ENCODE measurements around the gene CD38.
"Not testable (repeated sequence)": the region's sequence is repeated elsewhere in the genome, so short reads cannot be mapped to it uniquely, and the experiment has no call there.

CD38 gene

GRCh38 chr4:15802497-15802896 lies 24.4 kb downstream of the CD38 start:
- DNase-seq: not testable (repeated sequence)

- no peak for DNase-seq
Measured at GRCh38 chr4:15805583-15806517, 27.7 kb downstream of the CD38 start.

- no peak for DNase-seq
Measured at GRCh38 chr4:15809058-15809457, 30.9 kb downstream of the CD38 start.

GRCh38 chr4:15809466-15809865 lies 31.3 kb downstream of the CD38 start:
- DNase-seq: no peak

GRCh38 chr4:15811703-15812337 lies 33.7 kb downstream of the CD38 start:
- DNase-seq: no peak

DNA sequence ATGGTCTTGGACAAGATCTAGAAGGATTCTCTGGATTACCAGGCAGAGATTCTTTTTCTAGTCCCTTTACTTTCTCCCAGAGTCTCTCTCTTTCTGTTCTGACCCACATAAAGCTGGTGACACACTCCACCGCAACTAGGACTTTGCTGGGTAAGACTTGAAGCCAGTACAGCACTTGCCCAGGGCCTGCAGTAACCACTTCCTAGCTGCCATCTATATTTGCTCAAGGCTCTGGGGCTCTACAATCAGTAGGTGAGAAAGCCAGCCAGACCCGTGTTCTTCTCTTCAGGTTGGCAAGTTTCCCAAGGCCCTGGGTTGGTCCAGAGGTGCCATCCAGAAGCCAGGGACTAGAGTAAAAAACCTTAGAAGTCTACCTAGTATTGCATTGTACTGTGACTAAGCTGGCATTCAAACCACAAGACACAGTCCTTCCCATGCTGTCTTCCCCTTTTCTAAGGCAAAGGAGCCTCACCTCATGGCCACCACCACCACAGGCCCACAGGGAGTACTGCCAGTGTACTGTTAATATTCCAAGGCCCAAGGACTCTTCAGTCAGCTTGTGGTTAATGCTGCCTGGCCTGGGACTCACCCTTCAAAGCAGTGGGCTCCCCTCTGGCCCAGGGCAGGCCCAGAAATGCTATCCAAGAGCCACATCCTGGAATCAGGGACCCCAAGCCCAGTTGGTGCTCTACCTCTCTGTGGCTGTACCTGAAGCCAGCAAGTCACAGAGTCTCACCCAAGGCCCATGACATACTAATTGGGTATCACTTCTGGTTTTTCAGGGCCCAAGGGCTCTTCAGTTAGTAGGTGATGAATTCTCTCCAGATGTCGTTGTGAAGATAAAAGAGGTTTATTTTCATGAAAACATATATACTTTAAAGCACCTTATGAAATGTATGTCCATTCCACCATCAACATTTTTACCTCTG lies 54.7 kb downstream of the CD38 start:
- DNase-seq: no peak

- DNase-seq: no peak
Measured at GRCh38 chr4:15833801-15834200, 55.7 kb downstream of the CD38 start.

GRCh38 chr4:15836362-15836761 lies 58.2 kb downstream of the CD38 start:
- DNase-seq: no peak

DNA sequence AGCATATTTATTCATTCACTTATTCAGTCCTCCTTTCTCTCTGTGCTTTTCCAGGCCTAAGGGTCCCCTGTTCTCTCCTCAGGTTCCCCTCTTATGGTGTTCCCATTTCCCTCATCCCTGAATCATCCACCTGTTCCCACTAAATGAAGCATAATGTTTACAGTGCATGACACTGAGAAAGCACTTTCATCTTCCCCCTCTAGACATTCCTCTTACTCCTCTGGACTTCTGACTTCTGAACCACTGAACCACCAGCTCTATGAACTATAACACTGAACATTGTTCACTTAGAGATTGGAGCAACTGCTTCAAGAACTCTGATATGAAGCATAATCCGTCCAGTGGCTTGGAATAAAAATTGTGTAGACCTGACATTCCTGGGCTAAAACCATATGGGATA lies 59.5 kb downstream of the CD38 start:
- no peak for DNase-seq

- not testable (repeated sequence) for DNase-seq
Measured at GRCh38 chr4:15841194-15841730, 63.1 kb downstream of the CD38 start.

- no peak for DNase-seq
Measured at GRCh38 chr4:15847746-15848145, 69.6 kb downstream of the CD38 start.

DNA sequence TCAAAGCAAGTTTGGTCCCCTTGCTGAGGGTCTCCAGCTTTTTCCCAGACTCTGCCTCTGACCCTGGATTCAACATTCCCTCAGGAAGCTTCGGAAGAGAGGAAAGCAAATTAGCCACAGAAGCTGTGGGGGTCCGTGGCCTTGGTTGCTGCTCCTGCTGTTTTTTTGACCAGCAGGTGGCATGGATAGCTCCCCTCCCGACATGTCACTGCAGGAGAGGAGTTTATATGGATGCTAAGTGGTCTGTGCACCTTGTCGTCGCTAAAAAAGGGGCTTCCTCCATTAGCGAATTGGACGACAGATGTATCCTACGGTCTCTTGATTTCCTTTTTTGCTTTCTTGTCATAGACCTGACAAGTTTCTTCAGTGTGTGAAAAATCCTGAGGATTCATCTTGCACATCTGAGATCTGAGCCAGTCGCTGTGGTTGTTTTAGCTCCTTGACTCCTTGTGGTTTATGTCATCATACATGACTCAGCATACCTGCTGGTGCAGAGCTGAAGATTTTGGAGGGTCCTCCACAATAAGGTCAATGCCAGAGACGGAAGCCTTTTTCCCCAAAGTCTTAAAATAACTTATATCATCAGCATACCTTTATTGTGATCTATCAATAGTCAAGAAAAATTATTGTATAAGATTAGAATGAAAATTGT lies 70.2 kb downstream of the CD38 start:
- DNase-seq: no peak

DNA sequence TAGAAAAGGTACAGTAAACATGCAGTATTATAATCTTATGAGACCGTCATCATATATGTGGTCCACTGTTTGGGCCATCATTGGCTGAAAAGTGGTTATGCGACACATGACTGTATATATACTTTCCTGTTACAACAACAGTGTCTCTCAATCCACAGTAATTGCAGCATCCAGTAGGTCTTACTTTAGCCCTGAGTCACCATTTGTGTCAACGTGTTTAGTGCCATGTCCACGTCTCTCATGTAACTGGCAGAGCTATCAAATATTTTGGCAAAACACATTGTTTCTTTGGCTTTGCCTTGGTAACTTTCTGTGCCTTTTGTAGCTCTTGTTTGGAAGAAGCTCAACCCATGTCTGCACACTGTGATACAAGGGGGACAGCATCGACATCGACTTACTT lies 73.8 kb downstream of the CD38 start:
- DNase-seq: no peak

DNA sequence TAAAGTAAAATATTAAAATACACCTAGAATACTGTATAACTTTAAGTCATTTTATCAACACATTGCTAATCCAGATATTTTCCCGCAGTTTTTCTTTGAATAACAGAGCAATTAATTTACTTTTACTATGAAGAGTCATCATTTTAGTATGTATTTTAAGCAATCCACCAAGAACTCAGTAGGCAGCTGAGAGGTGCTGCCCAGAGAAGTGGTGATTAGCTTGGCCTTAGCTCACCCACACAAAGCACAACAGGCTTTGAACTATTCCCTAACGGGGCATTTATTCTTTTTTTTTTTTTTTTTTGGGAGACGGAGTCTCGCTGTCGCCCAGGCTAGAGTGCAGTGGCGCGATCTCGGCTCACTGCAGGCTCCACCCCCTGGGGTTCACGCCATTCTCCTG lies 74.4 kb downstream of the CD38 start:
- DNase-seq: no peak

- no peak for DNase-seq
Measured at GRCh38 chr4:15853345-15853744, 75.2 kb downstream of the CD38 start.

DNA sequence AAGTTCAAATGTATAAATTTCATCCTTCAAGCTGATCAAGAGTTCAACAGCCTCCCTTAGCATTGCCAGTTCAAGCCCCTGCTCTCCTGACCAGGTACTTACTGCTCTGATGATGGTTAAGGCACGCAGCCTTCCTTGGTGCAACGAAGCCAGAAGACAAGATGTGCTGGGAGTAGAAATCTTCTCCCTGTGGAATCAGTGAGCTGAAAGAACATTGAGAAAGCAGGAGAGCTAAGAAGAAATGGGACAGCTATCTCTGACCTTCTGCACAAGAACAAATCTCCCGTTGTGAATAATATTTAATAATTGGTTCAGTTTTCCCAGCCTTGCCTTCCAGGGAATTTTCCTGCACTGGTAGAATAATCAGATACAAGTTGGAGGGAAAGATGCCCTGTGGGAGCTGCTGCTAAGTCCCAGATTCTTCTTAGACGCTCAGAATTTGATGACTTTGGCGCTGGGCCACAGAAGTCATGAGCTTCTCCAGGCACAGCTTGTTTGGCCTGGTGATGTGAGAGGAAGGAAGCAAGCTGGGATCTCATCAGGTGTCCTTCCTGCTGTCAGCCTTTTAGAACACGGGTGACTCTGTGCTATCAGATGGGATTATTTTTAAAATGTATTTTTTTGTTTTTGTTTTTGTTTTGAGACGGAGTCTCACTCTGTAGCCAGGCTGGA lies 77.8 kb downstream of the CD38 start:
- DNase-seq: no peak

GRCh38 chr4:15861198-15861597 lies 83.1 kb downstream of the CD38 start:
- DNase-seq: not testable (repeated sequence)

DNA sequence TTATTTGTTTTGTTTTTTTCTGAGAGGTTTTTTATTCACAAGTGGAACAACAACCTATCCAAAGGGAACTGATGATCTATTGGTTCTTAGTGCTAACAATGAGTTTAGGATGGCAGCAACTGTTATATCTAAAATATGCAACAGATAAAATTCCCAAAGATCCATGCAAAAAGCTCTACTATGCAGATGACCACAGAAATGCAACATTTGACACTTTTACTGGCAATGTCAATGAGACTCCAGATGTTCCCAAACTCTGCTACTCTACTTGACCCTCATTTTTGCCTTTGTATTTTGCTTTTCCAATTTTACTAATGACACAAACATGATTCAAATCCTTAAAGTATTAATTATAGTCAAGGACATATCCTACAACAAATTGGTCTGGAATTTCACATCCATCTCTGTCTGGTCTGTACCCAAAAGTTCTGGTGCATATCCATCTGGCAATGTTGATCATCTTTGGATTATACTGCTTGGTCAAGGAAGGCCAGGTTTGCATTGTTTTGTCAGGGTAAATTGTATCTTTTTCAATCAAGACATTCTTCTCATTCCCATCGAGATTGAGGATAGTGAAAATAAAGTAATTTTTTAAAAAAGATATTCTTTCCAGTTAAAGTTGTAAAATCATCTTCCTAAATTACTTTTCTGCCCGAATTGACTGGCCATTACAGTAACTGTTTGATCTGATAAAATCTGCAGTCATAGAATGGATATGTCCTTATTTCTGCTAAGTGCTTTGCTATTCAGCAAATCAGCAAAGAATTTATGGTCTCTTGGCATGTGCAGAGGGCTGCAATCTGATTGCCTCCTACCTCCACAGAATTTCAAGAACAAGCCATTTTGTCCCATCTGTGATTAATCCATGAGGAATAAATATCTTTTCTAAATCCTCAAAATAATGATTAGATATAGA lies 86.8 kb downstream of the CD38 start:
- no peak for DNase-seq

DNA sequence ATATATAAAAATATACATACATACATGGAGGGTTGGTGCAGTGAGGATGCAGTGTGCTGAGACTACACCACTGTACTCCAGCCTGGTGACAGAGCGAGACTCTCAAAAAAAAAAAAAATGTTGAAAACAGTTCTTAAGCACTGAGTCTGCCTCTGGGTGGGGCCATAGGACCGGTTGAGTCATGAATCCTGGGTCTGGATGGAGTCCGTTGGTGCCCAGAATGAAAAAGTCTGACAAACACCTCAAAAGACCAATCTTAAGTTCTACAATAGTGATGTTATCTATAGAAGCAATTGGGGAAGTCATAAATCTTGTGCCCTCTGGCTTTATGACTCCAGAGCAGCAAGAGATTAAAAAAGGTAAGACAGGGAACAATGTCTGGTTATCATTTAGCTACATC lies 90.0 kb downstream of the CD38 start:
- no peak for DNase-seq

DNA sequence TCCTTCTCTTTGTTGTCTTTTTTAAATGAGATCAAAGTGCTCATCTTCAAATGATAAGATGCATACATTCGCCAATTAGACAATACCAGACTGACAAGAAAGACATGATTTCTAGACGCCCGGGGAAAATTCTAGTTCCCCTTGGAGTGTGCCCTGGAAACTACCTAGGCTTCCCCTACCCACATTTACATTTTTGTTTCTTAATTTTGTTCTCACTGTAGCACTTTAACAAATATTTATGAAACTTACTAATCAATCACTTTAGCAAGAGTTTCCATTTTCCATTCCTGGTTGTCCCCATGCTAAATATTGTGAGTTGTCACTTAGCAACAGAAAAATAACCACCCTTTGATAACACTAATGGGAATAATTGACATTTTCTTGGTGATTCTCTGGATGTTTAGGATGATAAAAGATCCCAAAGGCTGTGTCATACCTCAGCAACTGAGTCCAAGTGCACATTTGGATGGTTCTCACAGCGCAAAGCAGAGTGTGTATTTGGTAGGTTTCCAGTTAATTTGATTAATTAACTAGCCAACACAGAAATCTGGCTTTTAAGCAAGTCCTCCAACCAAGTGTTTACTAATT lies 90.8 kb downstream of the CD38 start:
- no peak for DNase-seq

Measured in activated effector memory CD4-positive, alpha-beta T cell treated with Interleukin-2 at 50 U/mL for 16 hours (primary cell).